Right ventricle myocardium inferior (tissue), 1 donor: ENCODE results near the gene KRTAP3-1. TPM values are rescaled to one million over a fixed set of nuclear protein-coding genes. Genes with fewer than 3 reads are reported as not detected.
"Not testable (repeated sequence)": the region's sequence is repeated elsewhere in the genome, so short reads cannot be mapped to it uniquely, and the experiment has no call there.

ENCODE experiments used
- ATAC-seq: fragments of 200-7000 bp; cut with Tn5 transposase; one replicate; pipeline ENCODE4 v1.9.1; 2020; ENCODE audit warnings: mild to moderate bottlenecking, moderate library complexity
- DNase-seq: peaks from one replicate; pipeline ENCODE4 v3.0.0; 2021; ENCODE audit errors: missing footprints
- intact Hi-C: fragments of 100-400 bp; cut with DNase I; formaldehyde crosslinking; loops from one replicate; pipeline ENCODE4 v1.11.0; 2022
- total RNA-seq: library from RNA; stranded (reverse); fragmentation: NEBNext Ultra II Directional; extraction: Animal tissue kit (Norgen Biotek cat#: 25700); gene quantifications from one replicate; pipeline ENCODE4 v1.2.1, GENCODE V29; 2021
- donor health status: DM: no; HTN: yes; CAD: no; lungs with severe emphysema.

KRTAP3-1 gene
- total RNA-seq, 1 donor from 2014 or later = not detected

DNA sequence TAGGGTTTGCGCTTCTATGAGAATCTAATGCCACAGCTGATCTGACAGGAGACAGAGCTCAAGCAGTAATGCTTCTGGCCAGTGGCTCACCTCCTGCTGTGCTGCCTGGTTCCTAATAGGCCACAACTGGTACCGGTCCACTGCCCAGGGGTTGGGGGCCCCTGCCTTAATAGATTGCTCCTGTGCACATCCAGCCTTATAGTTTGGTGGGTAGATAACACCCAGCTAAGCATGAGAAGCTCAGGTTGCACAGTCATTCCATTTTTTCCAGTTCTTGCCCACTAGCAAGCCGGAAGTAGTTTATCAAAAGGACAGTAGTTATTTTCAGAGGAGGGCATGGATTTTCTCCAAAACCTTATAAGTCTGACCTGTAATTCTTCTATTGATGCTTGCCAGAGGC, 10.5 kb upstream of the KRTAP3-1 start:
- DNase-seq (no peak), ATAC-seq (no peak)
- intact Hi-C loops = no loop called here

DNA sequence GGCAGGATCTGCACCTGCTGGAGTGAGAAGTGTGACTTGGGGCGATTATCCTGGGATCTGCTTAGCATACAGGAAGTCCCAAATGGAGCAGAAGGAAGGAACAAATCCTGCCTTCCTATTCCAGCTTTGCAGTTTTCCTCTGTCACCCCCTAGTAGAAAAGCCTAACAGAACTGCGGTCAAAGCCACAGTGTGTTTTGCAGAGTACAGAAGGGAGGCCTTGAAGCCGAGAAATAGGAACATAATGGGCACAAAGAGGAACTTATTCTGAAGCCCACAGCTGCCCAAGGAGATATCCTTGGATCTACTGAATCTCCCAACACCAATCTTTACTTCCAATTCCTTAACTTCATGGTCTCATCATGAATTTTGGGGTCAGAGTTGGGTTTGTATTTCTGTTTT, 9.6 kb upstream of the KRTAP3-1 start:
- intact Hi-C loops = no loop called here
- ATAC-seq (no peak), DNase-seq (no peak)

DNA sequence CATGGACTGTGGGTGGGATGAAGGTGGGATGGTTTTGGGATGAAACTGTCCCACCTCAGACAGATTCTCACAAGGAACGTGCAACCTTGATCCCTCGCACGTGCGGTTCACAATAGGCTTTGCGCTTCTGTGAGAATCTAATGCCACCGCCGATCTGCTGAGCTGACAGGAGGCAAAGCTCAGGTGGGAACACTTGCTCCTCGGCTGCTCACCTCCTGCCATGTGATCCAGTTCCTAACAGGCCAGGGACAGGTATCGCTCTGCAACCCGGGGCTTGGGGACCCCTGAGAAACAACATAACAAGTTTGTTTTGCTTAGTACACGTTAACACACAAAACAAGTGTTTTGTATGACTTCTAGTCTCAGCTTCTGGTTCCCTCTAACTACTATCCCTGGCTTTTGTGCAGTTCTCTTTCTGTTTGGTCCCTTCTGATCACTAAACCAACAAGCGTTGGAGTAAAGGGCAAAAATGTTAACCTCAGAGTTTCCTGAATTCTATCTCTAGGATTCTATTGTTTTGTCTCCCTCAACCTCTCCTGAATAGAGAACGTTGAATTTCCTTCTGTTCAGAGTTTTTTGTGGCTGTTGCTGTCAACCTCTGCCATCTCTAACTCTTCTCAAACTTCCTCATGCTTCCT, 7.8 kb upstream of the KRTAP3-1 start:
- intact Hi-C loops = no loop called here
- ATAC-seq = no peak
- DNase-seq = no peak

DNA sequence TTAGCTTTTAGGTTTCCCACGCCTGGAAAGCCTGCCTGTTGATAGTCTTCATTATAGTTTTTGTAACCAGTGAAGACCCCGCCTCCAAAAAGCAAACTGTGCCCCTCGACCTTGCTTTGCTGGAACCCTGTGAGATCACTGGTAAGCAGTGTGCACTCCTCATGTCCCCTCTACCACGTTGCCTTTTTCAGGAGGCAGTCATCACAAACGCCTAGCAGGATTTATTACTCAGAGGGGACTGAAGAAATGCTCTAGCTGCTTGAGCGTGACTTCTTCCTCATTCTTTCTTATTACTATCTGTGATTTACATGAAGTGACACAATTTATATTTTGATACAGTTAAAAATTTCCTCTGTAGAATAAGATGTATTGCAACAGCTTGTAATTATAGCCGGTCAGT, 6.5 kb upstream of the KRTAP3-1 start:
- ATAC-seq (no peak), DNase-seq (no peak)
- intact Hi-C loops = no loop called here

DNA sequence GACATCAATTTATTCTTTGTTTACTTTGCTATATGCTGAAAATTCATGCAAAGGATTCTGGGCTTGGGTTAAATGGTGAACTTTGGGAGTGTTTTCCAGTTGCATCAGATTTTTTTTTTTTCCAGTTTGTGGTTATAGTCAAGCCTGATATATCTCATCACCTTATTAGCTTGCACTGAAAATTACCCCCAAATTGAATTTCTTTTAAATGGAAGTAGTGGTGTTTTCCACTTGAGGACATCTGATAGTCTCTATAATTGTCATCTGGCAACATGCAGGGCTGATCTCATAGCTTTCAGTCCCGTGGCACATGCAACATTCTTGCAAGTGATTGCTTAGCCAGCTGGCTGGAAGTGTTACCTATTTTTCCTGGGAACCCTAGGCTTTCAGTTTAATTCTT, 4.7 kb upstream of the KRTAP3-1 start:
- DNase-seq (no peak), ATAC-seq (no peak)
- intact Hi-C loops = no loop called here

DNA sequence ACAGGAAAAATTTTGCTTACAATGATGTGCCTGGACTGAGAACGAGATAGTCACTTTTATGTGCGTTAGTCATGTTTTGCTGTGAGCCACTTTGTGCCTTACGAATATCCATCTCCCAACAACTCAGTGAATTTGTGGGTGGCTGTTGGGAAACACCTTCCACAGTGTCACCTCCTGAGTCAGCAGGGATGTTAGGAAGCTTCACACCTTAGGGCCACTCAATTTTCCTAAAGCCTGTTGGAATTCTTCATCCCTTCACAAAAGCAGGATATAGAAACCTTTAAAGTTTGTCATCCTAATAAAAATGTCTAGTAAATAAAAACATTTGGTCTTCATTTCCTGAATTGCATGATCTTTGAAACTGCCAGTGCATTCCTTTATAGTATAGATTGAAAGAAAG, 4.3 kb upstream of the KRTAP3-1 start:
- ATAC-seq = no peak
- no peak for DNase-seq
- intact Hi-C loops = no loop called here

DNA sequence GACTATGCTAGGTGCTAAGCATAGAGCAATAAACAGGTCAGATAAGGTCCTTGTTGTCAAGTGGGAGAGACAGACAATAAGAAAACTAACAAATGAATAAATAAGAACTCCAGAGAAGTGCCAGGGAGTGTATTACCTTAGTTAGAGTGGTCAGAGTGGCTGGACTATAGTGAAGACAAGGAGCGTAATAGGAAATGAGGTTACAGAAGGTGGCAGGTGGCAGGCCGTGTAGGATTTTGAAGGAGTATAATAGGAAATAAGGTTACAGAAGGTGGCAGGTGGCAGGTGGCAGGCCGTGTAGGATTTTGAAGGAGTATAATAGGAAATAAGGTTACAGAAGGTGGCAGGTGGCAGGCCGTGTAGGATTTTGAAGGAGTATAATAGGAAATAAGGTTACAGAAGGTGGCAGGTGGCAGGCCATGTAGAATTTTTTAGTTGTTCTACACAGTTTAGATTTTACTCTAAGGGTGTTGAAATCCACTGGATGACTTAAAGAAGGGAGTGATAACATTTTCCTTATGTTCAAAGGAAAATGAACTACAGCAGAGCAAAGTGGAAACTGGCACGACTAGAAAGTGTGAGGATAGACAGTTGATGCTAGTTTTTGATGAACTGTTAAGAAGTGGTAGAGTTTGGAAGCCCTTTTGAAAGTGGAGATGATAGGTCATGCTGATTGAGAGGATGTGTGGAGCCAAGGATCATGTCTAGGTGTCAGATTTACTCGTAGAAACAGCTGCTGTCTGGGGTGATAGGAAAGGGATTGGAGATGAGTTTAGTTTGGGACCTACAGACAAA, 3.6 kb upstream of the KRTAP3-1 start:
- DNase-seq = no peak
- intact Hi-C loops = no loop called here

DNA sequence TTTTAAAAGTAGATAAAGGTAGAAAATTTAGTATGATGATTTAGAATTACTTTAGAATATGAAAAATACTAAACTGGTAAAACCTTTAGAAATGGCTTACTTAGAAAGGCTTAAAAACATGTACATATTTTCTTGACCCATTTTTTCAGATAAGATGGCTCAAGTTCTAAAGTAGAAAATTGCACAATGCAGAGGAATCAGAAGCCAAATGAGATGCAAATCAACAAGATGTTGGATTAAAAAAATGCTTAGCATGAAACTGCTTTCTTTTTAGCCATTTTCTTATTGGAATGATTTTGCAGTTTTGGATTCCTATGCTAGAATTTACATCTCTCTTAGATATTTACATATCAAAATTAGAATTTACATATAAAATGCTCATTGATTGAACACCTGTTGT, 1.5 kb upstream of the KRTAP3-1 start:
- DNase-seq = no peak
- ATAC-seq = no peak
- intact Hi-C loops = no loop called here

More for the DNA sequence above, 3.6 kb upstream of the KRTAP3-1 start:
- no peak for ATAC-seq

DNA sequence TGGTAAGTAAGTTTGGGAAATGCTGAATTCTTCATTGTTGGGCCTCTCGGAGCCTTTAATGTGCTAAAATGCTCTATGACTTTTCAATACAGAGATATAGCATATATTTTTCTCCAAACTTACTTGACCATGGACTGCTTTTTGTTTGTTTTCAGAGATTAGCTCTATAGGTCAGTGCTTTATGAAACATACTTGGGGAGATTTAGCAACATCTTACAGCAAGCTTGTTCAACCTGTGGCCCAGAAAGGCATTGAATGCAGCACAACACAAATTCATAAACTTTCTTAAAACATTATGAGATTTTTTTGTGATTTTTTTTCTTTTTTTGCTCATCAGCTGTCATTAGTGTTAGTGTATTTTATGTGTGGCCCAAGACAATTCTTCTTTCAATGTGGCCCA, 1.0 kb upstream of the KRTAP3-1 start:
- intact Hi-C loops = no loop called here
- ATAC-seq (no peak), DNase-seq (no peak)

DNA sequence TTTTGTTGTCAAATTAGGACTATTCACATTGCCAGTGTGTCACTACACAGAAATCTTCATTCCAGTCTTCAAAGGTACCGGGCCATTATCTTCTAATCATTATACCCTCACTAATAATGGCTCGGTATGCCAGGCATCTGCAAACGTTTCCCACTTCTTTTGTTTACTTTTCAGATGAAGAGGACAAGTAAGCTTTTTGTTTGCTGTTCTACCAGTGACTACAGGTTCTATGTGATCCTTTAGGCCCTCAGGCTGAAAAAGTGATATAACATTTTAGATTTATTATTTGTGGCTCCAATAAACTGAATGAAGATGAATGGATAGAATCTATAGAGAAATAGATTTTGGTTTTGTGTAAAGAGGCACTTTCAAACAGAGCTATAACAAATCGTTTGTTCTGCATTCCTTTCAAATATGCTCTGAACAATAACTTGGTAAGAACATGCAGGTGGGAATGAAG, 403 bp upstream of the KRTAP3-1 start:
- ATAC-seq (no peak), DNase-seq (no peak)
- intact Hi-C loops = no loop called here

DNA sequence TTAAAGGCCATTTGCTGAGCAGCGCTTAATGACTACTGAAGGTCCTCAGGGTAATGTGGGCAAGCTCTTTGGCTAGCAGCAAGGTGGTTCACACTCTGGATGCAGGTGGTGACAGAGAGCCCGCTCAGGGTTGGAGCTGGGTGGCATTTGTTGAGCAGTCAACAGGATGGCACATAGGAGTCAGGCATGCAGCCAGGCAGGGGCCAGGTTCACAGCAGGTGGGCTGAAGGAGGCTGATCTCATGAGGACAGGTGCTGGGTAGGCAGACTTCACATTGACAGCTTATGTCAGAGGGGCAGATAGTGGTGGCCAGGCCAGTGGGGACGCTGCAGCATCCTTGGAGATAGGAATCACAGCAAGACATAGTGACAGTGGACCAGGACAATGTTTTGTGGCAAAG, 4.5 kb downstream of the KRTAP3-1 start:
- DNase-seq (no peak), ATAC-seq (no peak)
- intact Hi-C loops = no loop called here

DNA sequence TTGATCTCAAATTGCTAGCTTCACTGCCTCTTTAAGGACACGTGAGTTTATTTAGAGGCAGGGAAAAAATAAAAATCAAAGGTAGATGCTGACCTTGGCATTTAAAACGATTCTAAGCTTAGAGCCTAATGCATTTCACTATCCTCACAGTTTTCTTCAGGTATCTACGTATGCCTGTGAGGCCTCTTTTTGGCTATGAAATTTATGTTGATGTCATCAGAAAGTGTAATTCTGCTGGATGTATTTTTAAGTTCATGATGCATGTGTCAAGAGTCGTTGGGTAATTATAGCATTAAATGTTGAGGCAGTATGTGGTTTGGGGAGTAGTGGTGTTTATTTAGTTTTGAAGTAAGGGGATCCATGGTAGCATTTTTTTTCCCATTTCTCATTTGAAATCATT, 5.0 kb downstream of the KRTAP3-1 start:
- DNase-seq (no peak), ATAC-seq (no peak)
- intact Hi-C loops = no loop called here

DNA sequence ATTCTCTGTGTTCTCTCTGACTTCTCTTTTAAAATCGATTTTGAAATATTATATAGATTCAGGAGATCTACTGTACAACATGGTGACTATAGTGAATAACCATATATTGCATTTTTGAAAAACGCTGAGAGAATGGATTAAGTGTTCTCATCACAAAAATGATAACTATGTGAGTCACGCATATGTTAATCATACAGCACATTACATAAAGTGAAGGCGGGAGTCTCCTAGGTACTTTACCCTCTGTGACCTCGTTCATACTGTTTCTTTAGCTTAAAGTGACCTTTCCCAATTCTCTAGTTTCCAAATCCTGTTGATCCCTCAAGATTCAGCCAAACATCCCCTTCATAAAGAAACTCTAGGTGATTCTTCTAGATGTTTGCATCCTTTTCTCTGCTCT, 6.1 kb downstream of the KRTAP3-1 start:
- no peak for ATAC-seq
- intact Hi-C loops = no loop called here
- no peak for DNase-seq

DNA sequence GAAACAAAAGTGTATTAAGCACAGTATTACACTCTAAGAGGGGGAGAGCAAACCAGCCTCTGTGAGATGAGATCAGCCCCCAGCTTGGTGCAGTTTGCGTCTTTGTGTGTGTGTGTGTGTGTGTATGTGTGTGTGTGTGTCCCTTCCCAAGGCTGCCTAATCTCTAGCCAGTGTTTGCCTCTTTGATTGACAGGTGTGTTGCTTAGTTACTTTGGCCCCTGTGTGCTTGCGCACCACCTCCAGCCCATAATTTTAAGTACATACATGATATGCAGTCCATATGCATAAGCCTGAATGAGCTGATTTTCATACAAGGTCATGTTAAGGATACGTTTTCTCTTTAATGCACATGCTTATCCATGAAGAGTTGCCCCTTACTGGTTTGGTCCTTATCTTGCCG, 7.1 kb downstream of the KRTAP3-1 start:
- ATAC-seq (no peak), DNase-seq (no peak)
- intact Hi-C loops = no loop called here

DNA sequence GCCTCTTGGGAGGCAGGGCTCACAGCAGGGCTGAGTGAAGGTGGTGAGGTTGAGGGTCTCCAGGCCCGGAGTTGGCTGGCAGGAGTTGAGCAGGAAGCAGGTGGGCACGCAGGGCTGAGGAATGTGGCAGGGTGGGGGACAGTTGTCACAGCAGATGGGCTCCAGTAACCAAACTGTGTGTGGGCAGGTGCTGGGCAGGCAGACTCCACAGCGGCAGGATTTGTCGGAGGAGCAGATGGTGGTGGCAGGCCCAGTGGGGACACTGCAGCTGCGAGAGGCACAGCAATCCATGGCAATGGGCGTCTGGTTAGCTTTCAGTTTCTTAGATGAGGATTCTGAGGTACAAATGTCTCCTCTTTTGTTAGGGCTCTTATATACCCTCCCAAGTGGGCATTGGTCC, 9.4 kb downstream of the KRTAP3-1 start, which contains the start of gene KRTAP3-2:
KRTAP3-2 (minus strand) TSS at position 344 of the 400 bp plus-strand sequence; CDS start at position 291, 53 bp downstream.
- DNase-seq = not testable (repeated sequence)

DNA sequence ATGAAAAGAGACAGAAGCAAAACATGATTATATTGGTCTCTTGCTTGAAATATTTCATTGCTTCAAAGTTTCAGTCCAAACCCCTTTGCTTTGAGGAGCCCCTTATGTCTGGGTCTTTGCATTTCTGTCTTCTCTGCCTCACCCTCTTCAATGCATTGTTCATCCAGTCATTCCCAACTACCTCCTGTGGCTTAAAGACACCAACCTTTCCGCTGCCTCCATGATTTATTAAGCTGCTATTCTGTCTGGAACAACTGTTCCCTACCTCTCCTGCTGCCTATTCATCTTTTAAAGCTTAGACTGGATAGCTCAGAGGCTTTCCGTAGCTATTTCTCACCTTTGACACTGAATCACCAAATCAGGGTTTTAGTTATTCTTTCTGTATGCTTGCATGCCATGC, 11.6 kb downstream of the KRTAP3-1 start:
- intact Hi-C loops = no loop called here
- DNase-seq (no peak), ATAC-seq (no peak)

More for the DNA sequence above, 9.4 kb downstream of the KRTAP3-1 start, which contains the start of gene KRTAP3-2:
- intact Hi-C loops, ATAC-seq: not testable (repeated sequence)

DNA sequence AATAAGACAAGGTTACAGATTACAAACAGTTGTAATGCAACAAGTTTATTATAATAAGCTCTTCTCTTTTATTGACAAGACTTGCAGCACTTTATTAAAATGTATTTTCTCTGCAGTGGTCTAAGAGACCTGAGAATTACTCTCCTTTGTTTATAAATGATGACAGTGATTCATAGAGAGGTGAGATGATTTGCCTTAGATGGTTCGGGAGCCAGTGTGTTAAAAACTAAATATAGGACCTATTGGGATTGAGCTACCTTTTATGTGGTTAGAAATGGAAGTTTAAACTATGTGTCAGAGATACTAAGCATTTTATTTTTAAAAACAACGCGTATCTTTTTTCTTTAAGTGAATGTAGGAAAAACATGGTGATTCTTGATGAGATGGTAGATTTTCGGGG, 12.1 kb downstream of the KRTAP3-1 start:
- DNase-seq (no peak), ATAC-seq (no peak)
- intact Hi-C loops = no loop called here

DNA sequence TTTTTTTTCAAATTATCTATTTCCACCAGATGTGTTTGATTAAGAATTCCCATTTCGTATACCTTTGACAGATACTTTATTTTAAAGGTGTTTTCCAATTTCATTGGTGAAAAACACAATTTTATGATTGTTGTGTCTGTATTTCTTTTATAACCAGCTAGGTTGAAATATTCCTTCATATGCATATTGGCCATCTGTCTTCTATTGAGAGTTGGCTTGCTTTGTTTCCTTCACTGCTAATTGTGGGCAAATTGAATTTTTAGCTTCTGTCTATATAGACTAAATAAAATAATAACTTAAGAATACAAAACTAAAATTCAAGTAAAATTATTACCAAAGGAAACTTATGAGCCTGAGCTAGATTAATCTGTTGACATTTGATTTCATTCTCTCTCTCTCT, 13.8 kb downstream of the KRTAP3-1 start:
- no peak for DNase-seq
- intact Hi-C loops = no loop called here
- no peak for ATAC-seq

DNA sequence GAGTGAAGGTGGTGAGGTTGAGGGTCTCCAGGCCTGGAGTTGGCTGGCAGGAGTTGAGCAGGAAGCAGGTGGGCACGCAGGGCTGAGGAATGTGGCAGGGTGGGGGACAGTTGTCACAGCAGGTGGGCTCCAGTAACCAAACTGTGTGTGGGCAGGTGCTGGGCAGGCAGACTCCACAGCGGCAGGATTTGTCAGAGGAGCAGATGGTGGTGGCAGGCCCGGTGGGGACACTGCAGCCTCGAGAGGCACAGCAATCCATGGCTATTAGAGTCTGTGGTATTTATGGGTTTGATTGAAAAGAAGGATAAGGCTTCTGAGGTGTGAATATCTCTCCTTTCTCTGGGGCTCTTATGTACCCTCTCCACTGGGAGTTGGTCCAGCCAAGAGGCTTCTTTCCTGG, 15.1 kb downstream of the KRTAP3-1 start, which contains the start of gene KRTAP3-3:
KRTAP3-3 (minus strand) TSS at position 326 of the 400 bp plus-strand sequence; CDS start at position 259, 67 bp downstream.
- ATAC-seq = no peak
- no peak for DNase-seq
- intact Hi-C loops = no loop called here

DNA sequence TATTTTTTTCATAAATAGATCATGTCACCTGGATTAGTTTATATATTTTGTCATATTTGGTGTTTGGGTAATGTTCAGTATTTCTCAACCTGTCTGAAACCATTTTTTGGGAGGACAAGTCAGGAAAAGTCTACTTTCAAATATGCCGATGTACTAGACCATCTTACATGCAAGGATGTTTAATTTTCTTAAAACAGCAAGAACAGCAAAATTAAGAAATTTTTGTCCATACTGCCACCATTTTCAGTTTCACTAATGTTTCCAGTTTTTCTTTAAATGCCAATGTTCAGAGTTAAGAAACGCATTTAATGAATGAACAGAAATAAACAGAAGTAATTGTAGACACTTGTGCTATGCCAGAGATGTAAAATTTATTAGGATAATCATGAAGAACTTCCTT, 15.8 kb downstream of the KRTAP3-1 start:
- DNase-seq (no peak), ATAC-seq (no peak)
- intact Hi-C loops = no loop called here
